AG04450 (cell line): ENCODE results near the gene R3HDM1. TPM values are rescaled to one million over a fixed set of nuclear protein-coding genes. Genes with fewer than 3 reads are reported as not detected.

Experiments
- CTCF ChIA-PET: fragments of 300-600, 350-600 bp; formaldehyde crosslinking; extraction: SDS; loops from one replicate; lab custom pipeline; 2022; ENCODE audit warnings: antibody characterized with exemption, inconsistent platforms; lab: Charles Lee
- POLR2A ChIA-PET: fragments of 350-600 bp; formaldehyde crosslinking; extraction: SDS; loops from one replicate; lab custom pipeline; 2021; ENCODE audit warnings: antibody characterized with exemption, inconsistent platforms; lab: Yijun Ruan, JAX
- DNase-seq: peaks from one replicate; pipeline ENCODE4 v3.0.0-alpha.2; 2011; ENCODE audit warnings: low read depth, low spot score
- H3K27ac ChIP-seq: one replicate; pipeline ENCODE4 v1.5.1; 2012; ENCODE audit warnings: low read depth, low read length, control low read depth
- H3K27me3 ChIP-seq: one replicate; pipeline ENCODE4 v1.6.0; 2012; ENCODE audit warnings: low read length; ENCODE audit not compliant: control insufficient read depth, insufficient read depth
- H3K4me3 ChIP-seq: 2 replicates; pipeline ENCODE4 v1.5.1; 2011; ENCODE audit warnings: mild to moderate bottlenecking, low read depth, low read length, control low read depth
- H3K9me3 ChIP-seq: 2 replicates; pipeline ENCODE4 v1.5.1; 2012; ENCODE audit warnings: low read length; ENCODE audit not compliant: control insufficient read depth, insufficient read depth
- polyA plus RNA-seq: library from polyadenylated mRNA; depleted of rRNA; stranded (reverse); fragments of >200 nt; gene quantifications from 2 replicates; pipeline ENCODE4 v1.2.3, GENCODE V29; 2011
- TF ChIP-seq, protein P1 (sequence below): IDR thresholded peaks from 2 replicates; pipeline ENCODE4 v1.5.1; 2011; ENCODE audit warnings: low read depth, low read length, control low read depth, inconsistent platforms

R3HDM1 gene
- polyA plus RNA-seq, 1 experiment: 39.1 TPM

DNA sequence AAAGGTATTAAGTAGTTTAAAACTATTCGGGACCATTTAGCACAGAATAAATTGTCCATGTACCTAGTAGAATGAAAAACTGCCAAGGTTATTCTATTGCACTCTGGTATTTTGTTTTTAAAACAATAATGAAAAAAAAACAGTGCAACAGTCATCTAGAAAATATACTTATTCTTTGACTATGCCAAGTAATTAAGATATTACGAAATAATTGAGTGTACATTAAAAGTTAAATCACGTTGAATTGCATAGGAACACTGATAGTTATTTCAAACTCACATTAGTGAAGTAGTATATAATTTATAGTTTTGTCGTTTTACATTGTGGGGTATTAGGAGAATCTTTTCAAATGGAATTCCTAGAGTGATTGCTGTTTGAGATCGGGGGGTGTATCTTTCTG, 20.1 kb downstream of the R3HDM1 start:
- CTCF ChIA-PET: interaction anchor here (1.1 kb wide), 1 partner anchor 246 kb away, joined by 4 read pairs; no protein-coding TSS in a partner anchor
- Histone ChIP-seq H3K9me3 (no peaks in the 10 kb centered on the region), H3K27me3 (no peaks in the 10 kb centered on the region), H3K4me3 (no peak overlapping the region), H3K27ac (no peak overlapping the region)
- no peak for DNase-seq
- TF ChIP-seq, protein P1, sequence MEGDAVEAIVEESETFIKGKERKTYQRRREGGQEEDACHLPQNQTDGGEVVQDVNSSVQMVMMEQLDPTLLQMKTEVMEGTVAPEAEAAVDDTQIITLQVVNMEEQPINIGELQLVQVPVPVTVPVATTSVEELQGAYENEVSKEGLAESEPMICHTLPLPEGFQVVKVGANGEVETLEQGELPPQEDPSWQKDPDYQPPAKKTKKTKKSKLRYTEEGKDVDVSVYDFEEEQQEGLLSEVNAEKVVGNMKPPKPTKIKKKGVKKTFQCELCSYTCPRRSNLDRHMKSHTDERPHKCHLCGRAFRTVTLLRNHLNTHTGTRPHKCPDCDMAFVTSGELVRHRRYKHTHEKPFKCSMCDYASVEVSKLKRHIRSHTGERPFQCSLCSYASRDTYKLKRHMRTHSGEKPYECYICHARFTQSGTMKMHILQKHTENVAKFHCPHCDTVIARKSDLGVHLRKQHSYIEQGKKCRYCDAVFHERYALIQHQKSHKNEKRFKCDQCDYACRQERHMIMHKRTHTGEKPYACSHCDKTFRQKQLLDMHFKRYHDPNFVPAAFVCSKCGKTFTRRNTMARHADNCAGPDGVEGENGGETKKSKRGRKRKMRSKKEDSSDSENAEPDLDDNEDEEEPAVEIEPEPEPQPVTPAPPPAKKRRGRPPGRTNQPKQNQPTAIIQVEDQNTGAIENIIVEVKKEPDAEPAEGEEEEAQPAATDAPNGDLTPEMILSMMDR: no peak
- POLR2A ChIA-PET: no interaction called here

DNA sequence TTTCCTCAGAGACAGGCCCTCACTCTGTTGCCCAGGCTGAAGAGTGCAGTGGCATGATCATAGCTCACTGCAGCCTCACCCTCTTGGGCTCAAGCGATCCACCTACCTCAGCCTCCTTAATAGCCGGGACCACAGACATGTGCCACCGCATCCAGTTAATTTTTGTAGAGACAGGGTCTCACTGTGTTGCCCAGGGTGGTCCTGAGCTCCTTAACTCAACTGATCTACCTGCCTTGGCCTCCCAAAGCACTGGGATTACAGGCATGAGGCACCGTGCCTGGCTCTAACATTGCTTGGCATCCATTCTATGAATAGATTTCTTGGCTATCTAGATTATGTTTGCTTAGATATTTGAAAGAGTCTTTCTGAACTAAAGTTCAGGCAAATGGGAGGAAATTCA, 21.6 kb downstream of the R3HDM1 start:
- no peak for DNase-seq

DNA sequence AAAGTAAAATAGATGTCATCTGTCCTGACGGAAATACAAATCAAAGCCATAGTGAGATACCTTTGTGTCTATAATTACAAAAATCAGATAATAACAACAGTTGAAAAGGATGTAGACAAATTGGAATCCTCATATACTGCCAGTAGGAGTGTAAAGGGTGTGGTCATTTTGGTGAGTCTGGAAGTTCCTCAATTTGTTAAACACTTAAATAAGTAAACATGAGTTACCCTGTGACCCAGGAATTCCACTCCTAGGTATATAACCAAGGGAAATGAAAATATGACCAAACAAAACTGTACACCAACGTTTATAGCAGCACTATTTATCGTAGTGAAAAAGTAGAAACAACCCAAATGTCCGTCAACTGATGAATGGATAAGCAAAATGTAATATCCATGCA, 24.0 kb downstream of the R3HDM1 start:
- ChIA-PET CTCF (no interaction called here), POLR2A (no interaction called here)
- H3K27ac ChIP-seq: no peak overlapping the region
- no peaks in the 10 kb centered on the region for H3K9me3 ChIP-seq
- H3K4me3 ChIP-seq: no peak overlapping the region
- DNase-seq: no peak
- no peaks in the 10 kb centered on the region for H3K27me3 ChIP-seq
- TF ChIP-seq, protein P1: no peak

More for the DNA sequence above, 21.6 kb downstream of the R3HDM1 start:
- H3K27me3 ChIP-seq: no peaks in the 10 kb centered on the region
- H3K9me3 ChIP-seq: no peaks in the 10 kb centered on the region
- TF ChIP-seq, protein P1: no peak
- ChIA-PET CTCF (no interaction called here), POLR2A (no interaction called here)
- no peak overlapping the region for H3K27ac ChIP-seq
- no peak overlapping the region for H3K4me3 ChIP-seq

DNA sequence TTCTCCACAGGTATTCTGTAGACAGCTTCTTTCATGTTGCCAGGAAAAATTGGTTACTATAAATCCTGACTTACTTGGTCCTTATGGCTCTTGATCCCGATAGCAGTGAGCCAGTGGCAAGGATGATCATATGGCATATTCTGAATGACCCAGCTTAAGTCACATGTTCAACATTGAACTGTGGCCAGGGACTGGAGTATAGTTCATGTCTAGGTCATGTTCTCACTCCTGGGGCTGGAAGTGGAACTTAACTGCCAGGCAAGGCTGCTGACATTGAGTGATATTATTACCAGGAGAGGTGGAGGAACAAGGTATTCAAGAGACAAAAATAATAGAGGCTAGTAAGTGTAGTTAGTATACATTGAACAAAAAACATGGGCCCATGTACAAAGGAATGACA, 26.2 kb downstream of the R3HDM1 start:
- TF ChIP-seq, protein P1: no peak
- no peaks in the 10 kb centered on the region for H3K27me3 ChIP-seq
- no peak overlapping the region for H3K4me3 ChIP-seq
- ChIA-PET POLR2A (no interaction called here), CTCF (interaction anchor here (1.0 kb wide), 1 partner anchor 554 kb away, joined by 3 read pairs; no protein-coding TSS in a partner anchor)
- no peak overlapping the region for H3K27ac ChIP-seq
- DNase-seq: no peak
- H3K9me3 ChIP-seq: no peaks in the 10 kb centered on the region

DNA sequence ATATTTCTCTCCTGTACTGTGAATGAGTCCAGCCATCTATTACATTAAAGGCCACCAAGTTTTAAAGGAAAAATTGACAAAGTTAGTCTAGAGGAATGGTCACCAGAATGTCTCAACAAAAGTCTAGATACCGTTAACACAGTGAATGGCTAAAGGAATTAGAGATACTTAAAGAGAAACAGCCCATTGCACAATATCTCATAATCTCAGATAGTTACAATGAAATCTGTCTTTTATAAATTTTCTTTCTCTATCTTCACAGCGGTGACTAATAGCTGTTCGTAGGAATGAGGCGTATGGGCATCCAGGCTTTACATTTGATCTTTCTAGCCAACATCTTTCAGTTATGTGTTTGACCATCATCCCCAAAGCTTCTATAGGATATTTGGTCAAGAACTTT, 30.6 kb downstream of the R3HDM1 start:
- TF ChIP-seq, protein P1: no peak
- no peak for DNase-seq
- ChIA-PET CTCF (interaction anchor here (1.2 kb wide), 1 partner anchor 13 kb away, joined by 3 read pairs; no protein-coding TSS in a partner anchor), POLR2A (no interaction called here)
- H3K4me3 ChIP-seq: no peak overlapping the region
- H3K27ac ChIP-seq: no peak overlapping the region
- no peaks in the 10 kb centered on the region for H3K27me3 ChIP-seq
- no peaks in the 10 kb centered on the region for H3K9me3 ChIP-seq
